C4-2B (cell line): ENCODE results near the gene ARNT2.

Experiments used
- CTCF ChIP-seq: fragments of 450-650 bp; conservative IDR thresholded peaks from 2 replicates; pipeline ENCODE4 v1.5.1; 2017; ENCODE audit warnings: mild to moderate bottlenecking
- ZFX ChIP-seq: fragments of 450-650 bp; IDR thresholded peaks from 2 replicates; pipeline ENCODE4 v1.6.1; 2017

DNA sequence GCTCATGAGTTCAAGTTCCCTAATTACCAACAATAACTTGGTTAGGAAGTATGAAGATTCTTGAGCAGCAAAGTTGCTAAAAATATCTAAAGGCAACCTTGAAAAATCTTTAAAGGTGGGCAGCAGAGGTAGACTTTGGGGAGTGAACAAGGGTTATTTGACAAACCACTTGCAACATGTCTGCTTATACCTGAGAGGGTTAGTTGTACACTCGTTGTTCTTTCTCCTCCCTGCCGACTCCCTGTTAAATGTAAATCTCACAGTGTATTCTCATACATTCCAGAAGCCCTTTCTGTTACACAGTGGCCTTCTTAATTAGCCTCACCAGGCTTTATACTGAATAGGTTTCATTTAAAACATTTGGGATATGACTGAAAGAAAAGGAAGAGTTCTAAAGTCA lies 121.7 kb downstream of the ARNT2 start:
- TF ChIP-seq CTCF (no peak), ZFX (no peak)
